Ovary (tissue), 9 donors: Measurements from ENCODE around the gene KIAA1671. TPM values are rescaled to one million over a fixed set of nuclear protein-coding genes. Genes with fewer than 3 reads are reported as not detected.

Experiments
- DNase-seq, 5 donors: peaks; one replicate each; pipeline ENCODE4 v3.0.0-alpha.2; 2019 to 2020
- H3K27ac ChIP-seq, 2 donors: fragments of 200-600 bp; one replicate each; pipeline versions ENCODE4 v1.5.1 to v1.8.0; 2019 to 2022
- H3K27me3 ChIP-seq: fragments of 200-600 bp; one replicate; pipeline ENCODE4 v1.8.0; 2022
- H3K36me3 ChIP-seq: fragments of 200-600 bp; sonication (generic); one replicate; pipeline ENCODE4 v1.5.1; 2019
- H3K4me1 ChIP-seq: one replicate; pipeline ENCODE4 v1.8.1; 2013; ENCODE audit warnings: mild to moderate bottlenecking, moderate library complexity; ENCODE audit not compliant: insufficient read depth
- H3K4me3 ChIP-seq: fragments of 200-600 bp; sonication (generic); one replicate; pipeline ENCODE4 v1.5.1; 2017
- H3K9me3 ChIP-seq, 2 donors: fragments of 200-600 bp in 1 of 2; sonication (generic) in 1 of 2; one replicate each; pipeline versions ENCODE4 v1.5.1 to v1.8.1; 2013 to 2019; ENCODE audit warnings: mild to moderate bottlenecking in 1 of 2, moderate library complexity in 1 of 2
- CTCF ChIP-seq, 3 donors: fragments of 450-650 bp in 2 of 3; fragments of 200-600 bp in 1 of 3; IDR thresholded peaks; one replicate each; pipeline versions ENCODE4 v1.5.1 to v1.8.0; 2016 to 2022; ENCODE audit warnings: antibody characterized with exemption in 3 of 3, mild to moderate bottlenecking in 1 of 3
- EP300 ChIP-seq: sonication (generic); formaldehyde crosslinking; IDR thresholded peaks from one replicate; pipeline ENCODE4 v1.6.1; 2017; ENCODE audit warnings: antibody characterized with exemption
- POLR2A ChIP-seq: fragments of 450-650 bp; IDR thresholded peaks from one replicate; pipeline ENCODE4 v1.6.1; 2017; ENCODE audit warnings: antibody characterized with exemption, mild to moderate bottlenecking, moderate library complexity
- WGBS, 3 donors: extraction: QIAGEN DNeasy Blood & Tissue Kit in 1 of 3; methylation state at CpG; one replicate each; pipeline versions ENCODE4 v1.1.5 to v1.1.7; 2013 to 2017; 5-methylcytosine and 5-hydroxymethylcytosine counted together
- intact Hi-C, 4 donors: fragments of 100-400 bp; cut with DNase I; formaldehyde crosslinking; loops; one replicate each; pipeline versions ENCODE4 v1.11.0 to v1.15.1; 2022 to 2023
- polyA plus RNA-seq, 2 donors: library from polyadenylated mRNA; stranded (reverse); fragments of 200-250 nt in 1 of 2; fragments of 350-450 nt in 1 of 2; fragmentation: Illumina TruSeq in 1 of 2; extraction: RNeasy Lipid Tissue Mini Kit (QIAGEN cat#74804) in 1 of 2; gene quantifications; one replicate each; pipeline ENCODE4 v1.2.3, GENCODE V29; 2013 to 2014
- total RNA-seq, 7 donors: library from RNA; depleted of rRNA in 2 of 7; stranded (reverse); fragments of >200 nt in 2 of 7; fragmentation: NEBNext Ultra II Directional in 3 of 7; extraction: Animal tissue kit (Norgen Biotek cat#: 25700) in 3 of 7; gene quantifications; one replicate each; pipeline versions ENCODE4 v1.1.0 to v1.2.4, GENCODE V29; 2016 to 2023
- donor health status: DM: no; HTN: no; CAD: no; lungs with moderate emphysema.
- donor health status: DM: no; HTN: no; CAD: no.
- donor health status: Bipolar disorder and iron deficiency.
- donor health status: DM: yes; HTN: yes; CAD: no.
- donor health status: DM: no; HTN: no; CAD: no.
- donor health status: DM: yes; HTN: yes; CAD: no.

The KIAA1671 gene
- total and polyA plus RNA-seq, 9 donors, result 9.8 to 27.9 (median 24.5) TPM

- H3K4me3 ChIP-seq, result no peak overlapping the region
- no peaks in the 10 kb centered on the region for H3K9me3 ChIP-seq
- no peaks in the 10 kb centered on the region for H3K36me3 ChIP-seq
- 37 to 65% (median 48%) methylated on average over 4 of the region's 4 CpGs for WGBS, 3 donors
- no peak for TF ChIP-seq CTCF (IDR thresholded peaks at IDR 0.05)
- TF ChIP-seq EP300, result no peak
- no peak for TF ChIP-seq POLR2A
- peaks cover 4% of the 10 kb centered on the region for H3K4me1 ChIP-seq
- H3K27ac ChIP-seq, result no peak overlapping the region
- intact Hi-C loops, result no loop called here
- no peaks in the 10 kb centered on the region for H3K27me3 ChIP-seq
- no peak for DNase-seq
Measured at GRCh38 chr22:25134028-25134427, 181.5 kb downstream of the KIAA1671 start.

GRCh38 chr22:25134451-25134850 is 181.9 kb downstream of the KIAA1671 start:
- 34 to 40% (median 35%) methylated on average over 2 of the region's 2 CpGs for WGBS, 3 donors
- H3K27me3 ChIP-seq, result no peaks in the 10 kb centered on the region
- no peaks in the 10 kb centered on the region for H3K9me3 ChIP-seq
- DNase-seq, result no peak
- peaks cover 7% of the 10 kb centered on the region for H3K4me1 ChIP-seq
- no peaks in the 10 kb centered on the region for H3K36me3 ChIP-seq
- TF ChIP-seq EP300, result no peak
- H3K27ac ChIP-seq, result no peak overlapping the region
- intact Hi-C loops, result no loop called here
- H3K4me3 ChIP-seq, result no peak overlapping the region

- intact Hi-C loops, result no loop called here
- Histone ChIP-seq H3K27ac (no peak overlapping the region), H3K27me3 (no peaks in the 10 kb centered on the region), H3K4me3 (no peak overlapping the region), H3K4me1 (peaks cover 7% of the 10 kb centered on the region), H3K36me3 (no peaks in the 10 kb centered on the region), H3K9me3 (no peaks in the 10 kb centered on the region)
- DNase-seq, result no peak
- TF ChIP-seq POLR2A (no peak), CTCF (IDR thresholded peaks at IDR 0.05) (no peak), EP300 (no peak)
- 91 to 92% (median 92%) methylated on average over 5 of the region's 5 CpGs for WGBS, 3 donors
Measured at GRCh38 chr22:25136953-25137576, 184.5 kb downstream of the KIAA1671 start.

GRCh38 chr22:25137577-25138525 is 185.3 kb downstream of the KIAA1671 start:
- no peaks in the 10 kb centered on the region for H3K9me3 ChIP-seq
- no peak overlapping the region for H3K27ac ChIP-seq
- no peak for DNase-seq
- intact Hi-C loops, result no loop called here
- peaks cover 7% of the 10 kb centered on the region for H3K4me1 ChIP-seq
- no peak overlapping the region for H3K4me3 ChIP-seq
- no peak for TF ChIP-seq EP300
- no peak for TF ChIP-seq CTCF (IDR thresholded peaks at IDR 0.05)
- TF ChIP-seq POLR2A, result no peak
- no peaks in the 10 kb centered on the region for H3K27me3 ChIP-seq
- 94 to 95% (median 94%) methylated on average over 6 of the region's 6 CpGs for WGBS, 3 donors
- no peaks in the 10 kb centered on the region for H3K36me3 ChIP-seq

- TF ChIP-seq CTCF (IDR thresholded peaks at IDR 0.05) (no peak), EP300 (no peak), POLR2A (no peak)
- intact Hi-C loops, result no loop called here
- H3K9me3 ChIP-seq, result no peaks in the 10 kb centered on the region
- H3K4me3 ChIP-seq, result no peak overlapping the region
- 16 to 25% (median 21%) methylated on average over 2 of the region's 2 CpGs for WGBS, 3 donors
- H3K27me3 ChIP-seq, result no peaks in the 10 kb centered on the region
- DNase-seq, result peak; percentile 51 to 81 (median 63)
- H3K36me3 ChIP-seq, result no peaks in the 10 kb centered on the region
- peaks cover 6% of the 10 kb centered on the region for H3K4me1 ChIP-seq
- no peak overlapping the region for H3K27ac ChIP-seq
Measured at GRCh38 chr22:25139062-25139461, 186.5 kb downstream of the KIAA1671 start.
